Renal pelvis (tissue), 4 donors: ENCODE measurements around the gene ASB15. TPM values are rescaled to one million over a fixed set of nuclear protein-coding genes. Genes with fewer than 3 reads are reported as not detected.
"Not testable (repeated sequence)": the region's sequence is repeated elsewhere in the genome, so short reads cannot be mapped to it uniquely, and the experiment has no call there.

Source experiments
- DNase-seq: peaks from one replicate; pipeline ENCODE4 v3.0.0-alpha.2; 2013
- polyA plus RNA-seq, 3 donors: library from polyadenylated mRNA; unstranded; fragments of 120-200 nt; gene quantifications; one replicate each; pipeline ENCODE4 v1.2.1, GENCODE V29; 2013; ENCODE audit not compliant: insufficient read length in 3 of 3

The ASB15 gene
- polyA plus RNA-seq, 3 donors: 1.8 to 2.1 (median 1.9) TPM

- DNase-seq: no peak
Measured at GRCh38 chr7:123594813-123595241, 6.8 kb upstream of the ASB15 start.

- DNase-seq: no peak
Measured at GRCh38 chr7:123598657-123599056, 3.0 kb upstream of the ASB15 start.

- DNase-seq: no peak
Measured at GRCh38 chr7:123599766-123600165, 1.9 kb upstream of the ASB15 start.

- no peak for DNase-seq
Measured at GRCh38 chr7:123600876-123601275, 745 bp upstream of the ASB15 start.

GRCh38 chr7:123602648-123603047 lies 1.0 kb downstream of the ASB15 start:
- DNase-seq: no peak

GRCh38 chr7:123604739-123605138 lies 3.1 kb downstream of the ASB15 start:
- DNase-seq: no peak

GRCh38 chr7:123607423-123607975 lies 5.9 kb downstream of the ASB15 start:
- DNase-seq: no peak

GRCh38 chr7:123608991-123609882 lies 7.6 kb downstream of the ASB15 start:
- DNase-seq: no peak

- no peak for DNase-seq
Measured at GRCh38 chr7:123609883-123610239, 8.2 kb downstream of the ASB15 start.

GRCh38 chr7:123612024-123612423 lies 10.4 kb downstream of the ASB15 start:
- DNase-seq: no peak

GRCh38 chr7:123615344-123615743 lies 13.7 kb downstream of the ASB15 start:
- no peak for DNase-seq

GRCh38 chr7:123616223-123616622 lies 14.6 kb downstream of the ASB15 start:
- DNase-seq: no peak

- DNase-seq: no peak
Measured at GRCh38 chr7:123621707-123622106, 20.1 kb downstream of the ASB15 start.

GRCh38 chr7:123622660-123623386 lies 21.2 kb downstream of the ASB15 start:
- no peak for DNase-seq

- no peak for DNase-seq
Measured at GRCh38 chr7:123624527-123625183, 23.0 kb downstream of the ASB15 start.

GRCh38 chr7:123625254-123625653 lies 23.6 kb downstream of the ASB15 start:
- no peak for DNase-seq

GRCh38 chr7:123627851-123628250 lies 26.2 kb downstream of the ASB15 start:
- DNase-seq: no peak

GRCh38 chr7:123628829-123629228 lies 27.2 kb downstream of the ASB15 start:
- DNase-seq: no peak

GRCh38 chr7:123629281-123629680 lies 27.7 kb downstream of the ASB15 start:
- DNase-seq: no peak

GRCh38 chr7:123632808-123633207 lies 31.2 kb downstream of the ASB15 start:
- DNase-seq: no peak

- no peak for DNase-seq
Measured at GRCh38 chr7:123633553-123633952, 31.9 kb downstream of the ASB15 start.

GRCh38 chr7:123634011-123634573 lies 32.5 kb downstream of the ASB15 start:
- DNase-seq: not testable (repeated sequence)
